H9 (cell line): Measurements from ENCODE around the gene CCDC91. TPM values are rescaled to one million over a fixed set of nuclear protein-coding genes. Genes with fewer than 3 reads are reported as not detected.

Experiments
- DNase-seq: peaks from one replicate; pipeline ENCODE4 v3.0.0-alpha.2; 2017
- H2AFZ ChIP-seq: one replicate; pipeline ENCODE4 v1.6.1; 2013; ENCODE audit warnings: mild to moderate bottlenecking, low read length, control low read depth, moderate library complexity
- H2AK5ac ChIP-seq: 2 replicates; pipeline ENCODE4 v1.6.1; 2013; ENCODE audit warnings: low read length, control low read depth, mixed read lengths; ENCODE audit not compliant: insufficient read length
- H2BK120ac ChIP-seq: one replicate; pipeline ENCODE4 v1.6.1; 2013; ENCODE audit warnings: low read depth, mild to moderate bottlenecking, low read length, control low read depth, inconsistent platforms; ENCODE audit not compliant: poor library complexity, severe bottlenecking
- H2BK12ac ChIP-seq: 2 replicates; pipeline ENCODE4 v1.6.1; 2013; ENCODE audit warnings: low read length, control low read depth, mixed read lengths, low read depth; ENCODE audit not compliant: insufficient read length
- H2BK15ac ChIP-seq: 2 replicates; pipeline ENCODE4 v1.6.1; 2013; ENCODE audit warnings: low read depth, low read length, control low read depth
- H2BK20ac ChIP-seq: one replicate; pipeline ENCODE4 v1.6.1; 2013; ENCODE audit warnings: low read depth, mild to moderate bottlenecking, low read length, control low read depth, inconsistent platforms; ENCODE audit not compliant: poor library complexity, severe bottlenecking
- H2BK5ac ChIP-seq: 2 replicates; pipeline ENCODE4 v1.6.1; 2013; ENCODE audit warnings: low read length, control low read depth, mixed read lengths; ENCODE audit not compliant: insufficient read length
- H3K14ac ChIP-seq: 2 replicates; pipeline ENCODE4 v1.6.1; 2013; ENCODE audit warnings: low read length, control low read depth; ENCODE audit not compliant: insufficient read depth
- H3K18ac ChIP-seq: 2 replicates; pipeline ENCODE4 v1.6.1; 2013; ENCODE audit warnings: low read depth, mild to moderate bottlenecking, mixed read lengths, low read length, control low read depth; ENCODE audit not compliant: insufficient read length
- H3K23ac ChIP-seq: 2 replicates; pipeline ENCODE4 v1.6.1; 2013; ENCODE audit warnings: low read length, control low read depth, mixed read lengths, low read depth; ENCODE audit not compliant: insufficient read length
- H3K23me2 ChIP-seq: 2 replicates; pipeline ENCODE4 v1.6.1; 2013; ENCODE audit warnings: low read depth, mild to moderate bottlenecking, mixed read lengths, low read length, control low read depth; ENCODE audit not compliant: insufficient read length, poor library complexity, severe bottlenecking
- H3K27ac ChIP-seq: 2 replicates; pipeline ENCODE4 v1.5.1; 2013; ENCODE audit warnings: low read length, control low read depth, mixed read lengths, low read depth; ENCODE audit not compliant: insufficient read length
- H3K27me3 ChIP-seq: 2 replicates; pipeline ENCODE4 v1.6.1; 2013; ENCODE audit warnings: low read length, control low read depth, inconsistent platforms; ENCODE audit not compliant: insufficient read depth
- H3K4ac ChIP-seq: 2 replicates; pipeline ENCODE4 v1.6.1; 2013; ENCODE audit warnings: low read depth, mild to moderate bottlenecking, control low read depth, inconsistent platforms, low read length, moderate library complexity
- H3K4me1 ChIP-seq: 2 replicates; pipeline ENCODE4 v1.6.1; 2013; ENCODE audit warnings: low read length, control low read depth, inconsistent platforms; ENCODE audit not compliant: insufficient read depth
- H3K4me2 ChIP-seq: 2 replicates; pipeline ENCODE4 v1.6.1; 2013; ENCODE audit warnings: low read length, control low read depth, mixed read lengths; ENCODE audit not compliant: insufficient read length, insufficient read depth
- H3K56ac ChIP-seq: 2 replicates; pipeline ENCODE4 v1.6.1; 2013; ENCODE audit warnings: low read depth, mild to moderate bottlenecking, mixed read lengths, low read length, control low read depth; ENCODE audit not compliant: insufficient read length
- H3K79me1 ChIP-seq: 2 replicates; pipeline ENCODE4 v1.6.1; 2013; ENCODE audit warnings: low read depth, mild to moderate bottlenecking, moderate library complexity, low read length, control low read depth, inconsistent platforms; ENCODE audit not compliant: insufficient read depth, poor library complexity, severe bottlenecking
- H3K79me2 ChIP-seq: 2 replicates; pipeline ENCODE4 v1.6.1; 2013; ENCODE audit warnings: low read length, control low read depth, inconsistent platforms; ENCODE audit not compliant: insufficient read depth
- H3K9ac ChIP-seq: 2 replicates; pipeline ENCODE4 v1.6.1; 2013; ENCODE audit warnings: low read length, control low read depth, mixed read lengths; ENCODE audit not compliant: insufficient read length; ENCODE audit errors: extremely low read depth
- H3K9me3 ChIP-seq: one replicate; pipeline ENCODE4 v1.6.1; 2013; ENCODE audit warnings: low read depth, low read length, inconsistent platforms; ENCODE audit not compliant: control insufficient read depth
- H3T11ph ChIP-seq: one replicate; pipeline ENCODE4 v1.6.1; 2013; ENCODE audit warnings: mild to moderate bottlenecking, low read length, control low read depth, inconsistent platforms
- H4K20me1 ChIP-seq: one replicate; pipeline ENCODE4 v1.6.1; 2013; ENCODE audit not compliant: control insufficient read depth, insufficient read length, insufficient read depth
- H4K5ac ChIP-seq: 2 replicates; pipeline ENCODE4 v1.6.1; 2013; ENCODE audit warnings: low read depth, mild to moderate bottlenecking, mixed read lengths, low read length, control low read depth; ENCODE audit not compliant: insufficient read length
- H4K8ac ChIP-seq: replicated peaks from 2 replicates; pipeline ENCODE4 v1.6.1; 2013; ENCODE audit warnings: low read length, control low read depth, mixed read lengths, low read depth; ENCODE audit not compliant: insufficient read length
- H4K91ac ChIP-seq: 2 replicates; pipeline ENCODE4 v1.6.1; 2013; ENCODE audit warnings: low read depth, mild to moderate bottlenecking, moderate library complexity, mixed read lengths, low read length, control low read depth; ENCODE audit not compliant: insufficient read length
- H3K27ac Mint-ChIP-seq, 3 experiments: 2 replicates in 2 of 3; 3 replicates in 1 of 3; pipeline ENCODE4 v1.8.0; 2020 to 2021; ENCODE audit warnings: mixed read lengths in 3 of 3, mild to moderate bottlenecking in 1 of 3, moderate library complexity in 1 of 3
- H3K27me3 Mint-ChIP-seq: 2 replicates; pipeline ENCODE4 v1.8.0; 2021; ENCODE audit warnings: low read depth, mild to moderate bottlenecking, moderate library complexity, mixed read lengths
- H3K36me3 Mint-ChIP-seq, 3 experiments: 2 replicates in 2 of 3; 3 replicates in 1 of 3; pipeline ENCODE4 v1.8.0; 2020 to 2021; ENCODE audit warnings: low read depth in 3 of 3, mixed read lengths in 3 of 3; ENCODE audit not compliant: insufficient read depth in 1 of 3
- H3K4me1 Mint-ChIP-seq, 2 experiments: 2 replicates each; pipeline ENCODE4 v1.8.0; 2020; ENCODE audit warnings: mixed read lengths in 2 of 2
- H3K4me3 Mint-ChIP-seq, 2 experiments: 2 replicates in 1 of 2; 3 replicates in 1 of 2; pipeline ENCODE4 v1.8.0; 2020 to 2021; ENCODE audit warnings: mild to moderate bottlenecking in 2 of 2, mixed read lengths in 2 of 2, moderate library complexity in 1 of 2
- H3K9me3 Mint-ChIP-seq, 2 experiments: 2 replicates in 1 of 2; 3 replicates in 1 of 2; pipeline ENCODE4 v1.8.0; 2020; ENCODE audit warnings: mild to moderate bottlenecking in 2 of 2, mixed read lengths in 2 of 2, moderate library complexity in 1 of 2
- WGBS: extraction: QIAGEN DNeasy Blood & Tissue Kit; methylation state at CpG from one replicate; pipeline ENCODE4 v1.1.7; 2013; ENCODE audit warnings: missing lambda C conversion rate, low lambda C conversion rate, mixed read lengths; ENCODE audit not compliant: insufficient read length; ENCODE audit errors: extremely low coverage; 5-methylcytosine and 5-hydroxymethylcytosine counted together
- total RNA-seq: library from RNA; stranded (reverse); gene quantifications from 2 replicates; pipeline ENCODE4 v1.2.1, GENCODE V29; 2021
- TF ChIP-seq, protein P1 (sequence below): fragments of 200-600 bp; sonication (generic); conservative IDR thresholded peaks from 3 replicates; pipeline ENCODE4 v1.8.0; 2021; ENCODE audit warnings: antibody characterized with exemption, mild to moderate bottlenecking

The CCDC91 gene
- total RNA-seq, 1 experiment from 2014 or later: 22.7 TPM

DNA sequence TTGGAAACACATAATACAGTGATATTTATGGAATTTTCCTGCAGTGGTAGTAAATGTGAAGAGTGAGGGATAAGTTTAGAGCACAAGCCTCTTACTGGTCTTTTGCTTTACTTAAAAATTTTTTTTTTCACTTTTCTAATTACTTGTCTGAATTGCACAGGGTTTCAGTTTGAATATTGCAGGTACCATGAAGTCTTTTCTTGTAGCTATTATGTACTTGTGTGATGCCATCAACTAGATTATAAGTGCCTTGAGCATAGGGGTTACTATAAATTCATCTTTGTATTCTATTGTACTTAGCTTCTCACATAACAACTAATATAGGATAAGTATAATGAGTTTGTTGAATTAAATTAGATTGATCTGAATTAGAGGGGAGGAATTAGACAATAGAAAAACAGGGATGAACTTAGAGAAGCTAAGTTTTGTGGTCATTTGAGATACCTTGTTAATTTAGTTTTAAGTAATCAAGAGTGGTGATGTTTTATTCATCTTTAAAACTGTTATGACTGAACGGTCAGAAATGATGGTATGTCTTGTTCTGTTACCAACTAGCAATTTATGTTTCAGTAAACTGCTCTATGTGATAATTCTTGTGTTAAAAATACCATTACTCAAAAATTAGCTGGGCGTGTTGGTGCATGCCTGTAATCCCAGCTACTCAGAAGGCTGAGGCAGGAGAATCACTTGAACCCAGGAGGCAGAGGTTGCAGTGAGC lies 42.1 kb downstream of the CCDC91 start:
- no peak overlapping the region for H3K56ac ChIP-seq
- no peaks in the 10 kb centered on the region for H3K27me3 ChIP-seq
- H3K4me3 Mint-ChIP-seq: no peak overlapping the region
- H3K79me1 ChIP-seq: no peaks in the 10 kb centered on the region
- no peak overlapping the region for H2BK20ac ChIP-seq
- H3K9me3 ChIP-seq: no peaks in the 10 kb centered on the region
- H2BK15ac ChIP-seq: no peak overlapping the region
- H2BK12ac ChIP-seq: no peak overlapping the region
- H3T11ph ChIP-seq: no peak overlapping the region
- H3K9me3 Mint-ChIP-seq: peaks cover 0 to 4% of the 10 kb centered on the region in 2 experiments; a peak in 1 of 5 replicates
- no peak overlapping the region for H4K8ac ChIP-seq
- H3K23ac ChIP-seq: no peak overlapping the region
- H3K4me2 ChIP-seq: no peak overlapping the region
- no peaks in the 10 kb centered on the region for H3K27me3 Mint-ChIP-seq
- no peak overlapping the region for H3K27ac Mint-ChIP-seq
- no peak overlapping the region for H3K14ac ChIP-seq
- H2AFZ ChIP-seq: no peak overlapping the region
- H3K23me2 ChIP-seq: no peaks in the 10 kb centered on the region
- no peaks in the 10 kb centered on the region for H3K4me1 ChIP-seq
- no peak overlapping the region for H3K4ac ChIP-seq
- TF ChIP-seq, protein P1, sequence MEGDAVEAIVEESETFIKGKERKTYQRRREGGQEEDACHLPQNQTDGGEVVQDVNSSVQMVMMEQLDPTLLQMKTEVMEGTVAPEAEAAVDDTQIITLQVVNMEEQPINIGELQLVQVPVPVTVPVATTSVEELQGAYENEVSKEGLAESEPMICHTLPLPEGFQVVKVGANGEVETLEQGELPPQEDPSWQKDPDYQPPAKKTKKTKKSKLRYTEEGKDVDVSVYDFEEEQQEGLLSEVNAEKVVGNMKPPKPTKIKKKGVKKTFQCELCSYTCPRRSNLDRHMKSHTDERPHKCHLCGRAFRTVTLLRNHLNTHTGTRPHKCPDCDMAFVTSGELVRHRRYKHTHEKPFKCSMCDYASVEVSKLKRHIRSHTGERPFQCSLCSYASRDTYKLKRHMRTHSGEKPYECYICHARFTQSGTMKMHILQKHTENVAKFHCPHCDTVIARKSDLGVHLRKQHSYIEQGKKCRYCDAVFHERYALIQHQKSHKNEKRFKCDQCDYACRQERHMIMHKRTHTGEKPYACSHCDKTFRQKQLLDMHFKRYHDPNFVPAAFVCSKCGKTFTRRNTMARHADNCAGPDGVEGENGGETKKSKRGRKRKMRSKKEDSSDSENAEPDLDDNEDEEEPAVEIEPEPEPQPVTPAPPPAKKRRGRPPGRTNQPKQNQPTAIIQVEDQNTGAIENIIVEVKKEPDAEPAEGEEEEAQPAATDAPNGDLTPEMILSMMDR: no peak
- no peak overlapping the region for H2AK5ac ChIP-seq
- no peak overlapping the region for H3K18ac ChIP-seq
- no peak overlapping the region for H2BK5ac ChIP-seq
- no peaks in the 10 kb centered on the region for H3K79me2 ChIP-seq
- no peaks in the 10 kb centered on the region for H3K4me1 Mint-ChIP-seq
- H3K9ac ChIP-seq: no peak overlapping the region
- no peak for DNase-seq
- peaks cover 0 to 6% (median 0%) of the 10 kb centered on the region in 3 experiments; a peak in 2 of 7 replicates for H3K36me3 Mint-ChIP-seq
- H3K27ac ChIP-seq: no peak overlapping the region
- H2BK120ac ChIP-seq: no peak overlapping the region
- H4K20me1 ChIP-seq: no peaks in the 10 kb centered on the region
- no peak overlapping the region for H4K91ac ChIP-seq
- H4K5ac ChIP-seq: no peak overlapping the region
- WGBS: no CpG with 5 or more reads among the region's 2 CpGs
